D721Med (cell line): ENCODE measurements around the gene ZXDA.

Experiments used
- DNase-seq: peaks from one replicate; pipeline ENCODE4 v3.0.0; 2011; ENCODE audit warnings: low spot score; ENCODE audit not compliant: insufficient read length
- FAIRE-seq: peaks from 2 replicates; lab custom pipeline; 2011; peaks lifted over from hg19 to GRCh38; lab: Jason Lieb, UNC
- CTCF ChIP-seq: IDR thresholded peaks from 2 replicates; pipeline ENCODE4 v1.5.1; 2012; ENCODE audit warnings: mild to moderate bottlenecking, control low read depth; ENCODE audit not compliant: insufficient read depth; ENCODE audit errors: missing control alignments

ZXDA gene

GRCh38 chrX:57904176-57904880 lies 5.9 kb downstream of the ZXDA start:
- no peak for DNase-seq
- no peak for FAIRE-seq
- TF ChIP-seq CTCF = no peak

GRCh38 chrX:57902633-57903032 lies 7.6 kb downstream of the ZXDA start:
- no peak for DNase-seq
- FAIRE-seq = no peak
- TF ChIP-seq CTCF = no peak

- DNase-seq = no peak
- TF ChIP-seq CTCF = no peak
- no peak for FAIRE-seq
These were observed 8.8 kb downstream of the ZXDA start for GRCh38 chrX:57901466-57901865.

GRCh38 chrX:57900975-57901374 lies 9.3 kb downstream of the ZXDA start:
- FAIRE-seq = no peak
- TF ChIP-seq CTCF = no peak
- no peak for DNase-seq

- DNase-seq (no peak), FAIRE-seq (no peak)
- TF ChIP-seq CTCF = no peak
These were observed 10.4 kb downstream of the ZXDA start for GRCh38 chrX:57899906-57900305.

GRCh38 chrX:57899064-57899463 lies 11.2 kb downstream of the ZXDA start:
- DNase-seq = no peak
- no peak for FAIRE-seq
- no peak for TF ChIP-seq CTCF

- no peak for FAIRE-seq
These were observed 38.8 kb downstream of the ZXDA start for GRCh38 chrX:57871463-57871862.

More at GRCh38 chrX:57871463-57871862, 38.8 kb downstream of the ZXDA start:
- TF ChIP-seq CTCF = no peak
- no peak for DNase-seq
